Small intestine (tissue), 7 donors: ENCODE data around the gene MRPS27. TPM values are rescaled to one million over a fixed set of nuclear protein-coding genes. Genes with fewer than 3 reads are reported as not detected.

Source experiments
- DNase-seq, 2 donors: peaks; one replicate each; pipeline versions ENCODE4 v3.0.0 to v3.0.0-alpha.2; 2013
- FAIRE-seq: peaks from 2 replicates; lab custom pipeline; 2012; peaks lifted over from hg19 to GRCh38; lab: Jason Lieb, UNC
- H3K27ac ChIP-seq, 3 donors: one replicate each; pipeline ENCODE4 v1.5.1; 2013; ENCODE audit warnings: low read length in 2 of 3, mild to moderate bottlenecking in 2 of 3, control low read depth in 1 of 3, inconsistent platforms in 1 of 3, low read depth in 1 of 3, moderate library complexity in 1 of 3
- H3K27me3 ChIP-seq, 3 donors: one replicate each; pipeline ENCODE4 v1.6.1; 2013; ENCODE audit warnings: low read length in 3 of 3, inconsistent platforms in 1 of 3; ENCODE audit not compliant: control insufficient read depth in 3 of 3, insufficient read depth in 3 of 3
- H3K36me3 ChIP-seq, 3 donors: one replicate each; pipeline ENCODE4 v1.6.1; 2013; ENCODE audit warnings: low read length in 3 of 3, inconsistent platforms in 1 of 3, low read depth in 1 of 3, mild to moderate bottlenecking in 1 of 3, moderate library complexity in 1 of 3; ENCODE audit not compliant: control insufficient read depth in 3 of 3, insufficient read depth in 2 of 3
- H3K4me1 ChIP-seq, 3 donors: one replicate each; pipeline ENCODE4 v1.6.1; 2013; ENCODE audit warnings: low read length in 2 of 3, inconsistent platforms in 1 of 3, low read depth in 1 of 3, mild to moderate bottlenecking in 1 of 3, moderate library complexity in 1 of 3; ENCODE audit not compliant: control insufficient read depth in 3 of 3, insufficient read depth in 2 of 3
- H3K4me3 ChIP-seq, 3 donors: one replicate each; pipeline ENCODE4 v1.5.1; 2013; ENCODE audit warnings: low read length in 3 of 3, control low read depth in 1 of 3, inconsistent platforms in 1 of 3, low read depth in 1 of 3, mild to moderate bottlenecking in 1 of 3, moderate library complexity in 1 of 3
- H3K9me3 ChIP-seq, 2 donors: one replicate each; pipeline ENCODE4 v1.6.1; 2013; ENCODE audit warnings: low read depth in 1 of 2, low read length in 1 of 2; ENCODE audit not compliant: control insufficient read depth in 2 of 2, insufficient read depth in 1 of 2
- WGBS, 3 donors: extraction: QIAGEN DNeasy Blood & Tissue Kit; methylation state at CpG; one replicate each; pipeline ENCODE4 v1.1.7; 2013; 5-methylcytosine and 5-hydroxymethylcytosine counted together
- polyA plus RNA-seq, 4 donors: library from polyadenylated mRNA; stranded (reverse) in 3 of 4; unstranded in 1 of 4; fragments of 200-250 nt in 3 of 4; fragments of 120-200 nt in 1 of 4; gene quantifications; one replicate each; pipeline versions ENCODE4 v1.2.1 to v1.2.3, GENCODE V29; 2013
- donor health status: healthy with polysubstance abuse.
- donor health status: control.
- donor health status: control.
- donor health status: Bipolar disorder and iron deficiency.
- donor health status: healthy.

MRPS27 gene
- polyA plus RNA-seq, 4 donors = 11.9 to 51.1 (median 29.6) TPM

GRCh38 chr5:72265032-72265877 is 54.8 kb downstream of the MRPS27 start:
- peaks cover 0 to 2% (median 0%) of the 10 kb centered on the region in 3 donors for H3K36me3 ChIP-seq
- no peaks in the 10 kb centered on the region for H3K9me3 ChIP-seq
- DNase-seq (no peak), FAIRE-seq (no peak)
- H3K27me3 ChIP-seq = no peaks in the 10 kb centered on the region
- no peak overlapping the region for H3K27ac ChIP-seq
- 92 to 93% (median 92%) methylated on average over 5 of the region's 5 CpGs for WGBS, 3 donors
- H3K4me3 ChIP-seq = no peak overlapping the region
- no peaks in the 10 kb centered on the region for H3K4me1 ChIP-seq

GRCh38 chr5:72256536-72256935 is 63.5 kb downstream of the MRPS27 start:
- DNase-seq (no peak), FAIRE-seq (no peak)
- Histone ChIP-seq H3K27me3 (no peaks in the 10 kb centered on the region), H3K4me1 (no peaks in the 10 kb centered on the region), H3K27ac (no peak overlapping the region), H3K9me3 (peaks cover 0 to 5% of the 10 kb centered on the region in 2 donors), H3K4me3 (no peak overlapping the region), H3K36me3 (no peaks in the 10 kb centered on the region)
- 57 to 80% (median 80%) methylated on average over 2 of the region's 2 CpGs for WGBS, 3 donors

GRCh38 chr5:72255670-72256069 is 64.4 kb downstream of the MRPS27 start:
- Histone ChIP-seq H3K36me3 (no peaks in the 10 kb centered on the region), H3K27ac (no peak overlapping the region), H3K9me3 (peaks cover 0 to 5% of the 10 kb centered on the region in 2 donors), H3K4me1 (no peaks in the 10 kb centered on the region), H3K27me3 (no peaks in the 10 kb centered on the region), H3K4me3 (no peak overlapping the region)
- DNase-seq = peak in 1 of 2 donors; percentile 25
- 22 to 69% (median 40%) methylated on average over 2 of the region's 2 CpGs for WGBS, 3 donors
- FAIRE-seq = no peak

- Histone ChIP-seq H3K4me1 (no peaks in the 10 kb centered on the region), H3K9me3 (peaks cover 0 to 5% of the 10 kb centered on the region in 2 donors), H3K27me3 (no peaks in the 10 kb centered on the region), H3K27ac (no peak overlapping the region), H3K4me3 (no peak overlapping the region), H3K36me3 (no peaks in the 10 kb centered on the region)
- DNase-seq (peak in 1 of 2 donors; percentile 32), FAIRE-seq (no peak)
- 75 to 92% (median 91%) methylated on average over 3 of the region's 3 CpGs for WGBS, 3 donors
Observed at GRCh38 chr5:72255237-72255636, 64.8 kb downstream of the MRPS27 start.

GRCh38 chr5:72252574-72253155 is 67.4 kb downstream of the MRPS27 start:
- Histone ChIP-seq H3K27me3 (no peaks in the 10 kb centered on the region), H3K4me3 (no peak overlapping the region), H3K36me3 (no peaks in the 10 kb centered on the region), H3K4me1 (no peaks in the 10 kb centered on the region), H3K27ac (no peak overlapping the region), H3K9me3 (no peaks in the 10 kb centered on the region)
- DNase-seq (no peak), FAIRE-seq (no peak)
- 93 to 96% (median 94%) methylated on average over 5 of the region's 5 CpGs for WGBS, 3 donors

GRCh38 chr5:72252008-72252407 is 68.0 kb downstream of the MRPS27 start:
- FAIRE-seq (no peak), DNase-seq (no peak)
- Histone ChIP-seq H3K36me3 (no peaks in the 10 kb centered on the region), H3K9me3 (no peaks in the 10 kb centered on the region), H3K27me3 (no peaks in the 10 kb centered on the region), H3K4me3 (no peak overlapping the region), H3K4me1 (no peaks in the 10 kb centered on the region), H3K27ac (no peak overlapping the region)

- Histone ChIP-seq H3K27me3 (no peaks in the 10 kb centered on the region), H3K9me3 (no peaks in the 10 kb centered on the region), H3K4me1 (no peaks in the 10 kb centered on the region), H3K27ac (no peak overlapping the region), H3K4me3 (no peak overlapping the region), H3K36me3 (no peaks in the 10 kb centered on the region)
- DNase-seq (no peak), FAIRE-seq (no peak)
- 95 to 99% (median 95%) methylated on average over 1 of the region's 1 CpG for WGBS, 3 donors
Observed at GRCh38 chr5:72251386-72251785, 68.7 kb downstream of the MRPS27 start.

- 79 to 90% (median 82%) methylated on average over 2 of the region's 2 CpGs for WGBS, 3 donors
- no peaks in the 10 kb centered on the region for H3K4me1 ChIP-seq
- DNase-seq = peak; percentile 19 to 42
- H3K27ac ChIP-seq = no peak overlapping the region
- no peaks in the 10 kb centered on the region for H3K27me3 ChIP-seq
- no peaks in the 10 kb centered on the region for H3K36me3 ChIP-seq
- no peaks in the 10 kb centered on the region for H3K9me3 ChIP-seq
- FAIRE-seq = peak; percentile 59
- no peak overlapping the region for H3K4me3 ChIP-seq
Observed at GRCh38 chr5:72248410-72248981, 71.5 kb downstream of the MRPS27 start.
